GM19455 (cell line): Measurements from ENCODE around the gene SLC46A1.

ENCODE experiments used
- ATAC-seq: cut with Tn5 transposase; IDR thresholded peaks from one replicate; pipeline ENCODE4 v1.9.1; 2021; ENCODE audit not compliant: unreplicated experiment

The SLC46A1 gene

GRCh38 chr17:28404461-28404811, 1.6 kb downstream of the SLC46A1 start:
- ATAC-seq: no peak

GRCh38 chr17:28404007-28404406, 2.0 kb downstream of the SLC46A1 start:
- no peak for ATAC-seq

- no peak for ATAC-seq
These were observed 3.2 kb downstream of the SLC46A1 start for GRCh38 chr17:28402844-28403243.

- ATAC-seq: no peak
These were observed 3.8 kb downstream of the SLC46A1 start for GRCh38 chr17:28402224-28402630.

- ATAC-seq: no peak
These were observed 6.2 kb downstream of the SLC46A1 start for GRCh38 chr17:28399808-28400207.

GRCh38 chr17:28398280-28398981, 7.6 kb downstream of the SLC46A1 start:
- no peak for ATAC-seq

GRCh38 chr17:28397687-28398279, 8.2 kb downstream of the SLC46A1 start:
- no peak for ATAC-seq

- ATAC-seq: no peak
These were observed 8.7 kb downstream of the SLC46A1 start for GRCh38 chr17:28397275-28397674.

- ATAC-seq: no peak
These were observed 9.3 kb downstream of the SLC46A1 start for GRCh38 chr17:28396635-28397239.

- ATAC-seq: no peak
These were observed 10.0 kb downstream of the SLC46A1 start for GRCh38 chr17:28395968-28396367.

GRCh38 chr17:28395426-28395825, 10.6 kb downstream of the SLC46A1 start:
- no peak for ATAC-seq

GRCh38 chr17:28394337-28395116, 11.5 kb downstream of the SLC46A1 start:
- ATAC-seq: no peak

GRCh38 chr17:28392491-28392890, 13.5 kb downstream of the SLC46A1 start:
- ATAC-seq: no peak

- ATAC-seq: no peak
These were observed 14.6 kb downstream of the SLC46A1 start for GRCh38 chr17:28391401-28391800.

GRCh38 chr17:28390984-28391383, 15.0 kb downstream of the SLC46A1 start:
- no peak for ATAC-seq

GRCh38 chr17:28390563-28390962, 15.4 kb downstream of the SLC46A1 start:
- ATAC-seq: no peak

GRCh38 chr17:28390141-28390540, 15.9 kb downstream of the SLC46A1 start:
- no peak for ATAC-seq

GRCh38 chr17:28388106-28388505, 17.9 kb downstream of the SLC46A1 start:
- ATAC-seq: no peak

- ATAC-seq: no peak
These were observed 19.6 kb downstream of the SLC46A1 start for GRCh38 chr17:28386391-28386790.

GRCh38 chr17:28385406-28385805, 20.6 kb downstream of the SLC46A1 start:
- no peak for ATAC-seq

GRCh38 chr17:28385037-28385400, 21.0 kb downstream of the SLC46A1 start:
- ATAC-seq: peak; percentile 30
